Measurements from ENCODE around the gene CTAGE6. TPM values are rescaled to one million over a fixed set of nuclear protein-coding genes. Genes with fewer than 3 reads are reported as not detected.

CTAGE6 gene
- total RNA-seq, 1 experiment from 2014 or later: not detected

- ChIA-PET CTCF (no interaction called here), POLR2A (no interaction called here)
- no peak for ATAC-seq
- H3K27ac ChIP-seq (ENCODE audit: low read length): no peak overlapping the region
- in situ Hi-C loops (cut with HindIII; ENCODE audit: low pct_unique_long_range_greater_than_20kb, low sequenced_read_pairs) (no loop called here), intact Hi-C loops (cut with micrococcal nuclease; ENCODE audit: unreplicated experiment) (no loop called here)
- no peak overlapping the region for H3K4me3 ChIP-seq (ENCODE audit: low read depth in 2 of 2, low read length in 2 of 2)
- no TSS peak for BruUV-seq (replicated peaks)
- H3K4me1 ChIP-seq (ENCODE audit: control insufficient read depth, insufficient read depth, low read length): no peaks in the 10 kb centered on the region
- DNase-seq (ENCODE audit: low read depth, low spot score): no peak
- no peaks in the 10 kb centered on the region for H3K9me3 ChIP-seq (ENCODE audit: control insufficient read depth, insufficient read depth, low read depth, low read length)
- no peaks in the 10 kb centered on the region for H3K36me3 ChIP-seq (ENCODE audit: control insufficient read depth, insufficient read depth, low read length)
- no peaks in the 10 kb centered on the region for H3K27me3 ChIP-seq (ENCODE audit: control insufficient read depth, insufficient read depth, low read length)
- no peak for TF ChIP-seq CTCF (IDR thresholded peaks at IDR 0.05)
- no peak for TF ChIP-seq REST (IDR thresholded peaks at IDR 0.05; ENCODE audit: insufficient read depth in 1 of 2, low read depth in 2 of 2, low read length in 1 of 2)
- TF ChIP-seq POLR2AphosphoS5 (IDR thresholded peaks at IDR 0.05; ENCODE audit: low read depth, low read length): no peak
- no peak for TF ChIP-seq TCF7L2 (IDR thresholded peaks at IDR 0.05; ENCODE audit: low read depth, low read length)
- no peak for TF ChIP-seq SIN3A (IDR thresholded peaks at IDR 0.05; ENCODE audit: borderline replicate concordance, insufficient read depth, low read depth, low read length)
Measured at GRCh38 chr7:143733876-143734275, 23.6 kb downstream of the CTAGE6 start.

GRCh38 chr7:143728333-143728862 is 29.1 kb downstream of the CTAGE6 start:
- H3K27ac ChIP-seq (ENCODE audit: low read length): no peak overlapping the region

More at GRCh38 chr7:143728333-143728862, 29.1 kb downstream of the CTAGE6 start:
- no TSS peak for BruUV-seq (replicated peaks)
- no peak for ATAC-seq
- in situ Hi-C loops (cut with HindIII; ENCODE audit: low pct_unique_long_range_greater_than_20kb, low sequenced_read_pairs) (no loop called here), intact Hi-C loops (cut with micrococcal nuclease; ENCODE audit: unreplicated experiment) (no loop called here)
- Histone ChIP-seq H3K4me1 (ENCODE audit: control insufficient read depth, insufficient read depth, low read length) (no peaks in the 10 kb centered on the region), H3K36me3 (ENCODE audit: control insufficient read depth, insufficient read depth, low read length) (no peaks in the 10 kb centered on the region), H3K9me3 (ENCODE audit: control insufficient read depth, insufficient read depth, low read depth, low read length) (no peaks in the 10 kb centered on the region), H3K27me3 (ENCODE audit: control insufficient read depth, insufficient read depth, low read length) (no peaks in the 10 kb centered on the region), H3K4me3 (ENCODE audit: low read depth in 2 of 2, low read length in 2 of 2) (no peak overlapping the region)
- no peak for DNase-seq (ENCODE audit: low read depth, low spot score)
- POLR2A ChIA-PET: no interaction called here
- no peak for TF ChIP-seq CTCF (IDR thresholded peaks at IDR 0.05)
- TF ChIP-seq SIN3A (IDR thresholded peaks at IDR 0.05; ENCODE audit: borderline replicate concordance, insufficient read depth, low read depth, low read length): no peak
- no peak for TF ChIP-seq POLR2AphosphoS5 (IDR thresholded peaks at IDR 0.05; ENCODE audit: low read depth, low read length)
- TF ChIP-seq TCF7L2 (IDR thresholded peaks at IDR 0.05; ENCODE audit: low read depth, low read length): no peak
- no peak for TF ChIP-seq REST (IDR thresholded peaks at IDR 0.05; ENCODE audit: insufficient read depth in 1 of 2, low read depth in 2 of 2, low read length in 1 of 2)
- CTCF ChIA-PET: no interaction called here
